ENCODE measurements around the gene UBXN4.
"Not testable (repeated sequence)": the region's sequence is repeated elsewhere in the genome, so short reads cannot be mapped to it uniquely, and the experiment has no call there.

Gene UBXN4

DNA sequence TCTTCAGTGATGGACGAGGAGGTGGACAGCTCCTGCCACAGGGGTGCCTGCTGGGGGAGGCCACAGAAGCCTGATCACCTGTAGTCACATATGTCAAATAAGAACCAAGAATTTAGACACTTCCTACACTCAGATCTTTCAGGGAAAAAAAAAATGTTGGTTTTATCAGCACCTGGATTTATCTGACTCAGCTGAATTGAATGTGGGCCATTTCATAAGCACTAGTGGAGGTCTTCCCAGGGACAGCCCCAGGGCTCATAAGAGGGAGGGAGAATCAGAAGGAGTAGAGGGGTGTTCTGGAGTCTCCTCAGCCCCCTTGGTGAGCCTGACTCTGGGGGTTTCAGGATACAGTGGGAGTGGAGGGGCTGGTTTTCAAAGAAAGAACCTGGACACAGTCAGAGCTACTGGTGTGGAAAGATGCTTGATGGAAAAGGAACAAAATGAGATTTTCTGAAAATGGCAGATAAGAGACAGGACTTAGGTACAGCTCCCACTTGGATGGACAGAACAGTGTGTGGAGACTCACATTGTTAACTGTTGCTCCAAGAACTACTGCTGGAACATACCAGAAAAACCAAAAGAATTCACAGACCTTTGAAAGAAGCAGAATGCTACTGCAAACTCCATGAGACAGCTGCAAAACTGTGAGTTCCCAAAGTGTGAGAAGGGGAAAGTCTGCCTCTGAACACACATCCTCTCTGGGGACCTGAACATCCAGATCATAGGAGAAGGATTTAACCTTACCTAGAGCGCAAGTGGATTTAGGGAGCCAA is 49.9 kb downstream of the UBXN4 start:
- no peaks in the 10 kb centered on the region for H4K20me1 ChIP-seq (ENCODE audit: insufficient read depth, low read length)
- no peaks in the 10 kb centered on the region for H3K79me2 ChIP-seq (ENCODE audit: low read length)
- H2AFZ ChIP-seq (ENCODE audit: low read depth, low read length), result no peak overlapping the region
- H3K9ac ChIP-seq (ENCODE audit: low read length), result no peak overlapping the region
- no peaks in the 10 kb centered on the region for H3K9me3 ChIP-seq (ENCODE audit: insufficient read depth, low read length)
- no peak overlapping the region for H3K4me2 ChIP-seq (ENCODE audit: low read length)
- H3K27me3 ChIP-seq (ENCODE audit: low read depth, low read length), result no peaks in the 10 kb centered on the region
- H3K27ac ChIP-seq (ENCODE audit: low read length), result no peak overlapping the region
- peaks cover 20% of the 10 kb centered on the region for H3K4me1 ChIP-seq (ENCODE audit: low read length)
- H3K36me3 ChIP-seq (replicated peaks; ENCODE audit: low read depth, low read length), result peaks cover 13% of the 10 kb centered on the region
- no peak for TF ChIP-seq EZH2phosphoT487 (IDR thresholded peaks at IDR 0.05; ENCODE audit: low read depth)
- TF ChIP-seq CTCF (IDR thresholded peaks at IDR 0.05; ENCODE audit: low read depth, low read length), result no peak
- H3K4me3 ChIP-seq (ENCODE audit: low read length), result no peak overlapping the region

DNA sequence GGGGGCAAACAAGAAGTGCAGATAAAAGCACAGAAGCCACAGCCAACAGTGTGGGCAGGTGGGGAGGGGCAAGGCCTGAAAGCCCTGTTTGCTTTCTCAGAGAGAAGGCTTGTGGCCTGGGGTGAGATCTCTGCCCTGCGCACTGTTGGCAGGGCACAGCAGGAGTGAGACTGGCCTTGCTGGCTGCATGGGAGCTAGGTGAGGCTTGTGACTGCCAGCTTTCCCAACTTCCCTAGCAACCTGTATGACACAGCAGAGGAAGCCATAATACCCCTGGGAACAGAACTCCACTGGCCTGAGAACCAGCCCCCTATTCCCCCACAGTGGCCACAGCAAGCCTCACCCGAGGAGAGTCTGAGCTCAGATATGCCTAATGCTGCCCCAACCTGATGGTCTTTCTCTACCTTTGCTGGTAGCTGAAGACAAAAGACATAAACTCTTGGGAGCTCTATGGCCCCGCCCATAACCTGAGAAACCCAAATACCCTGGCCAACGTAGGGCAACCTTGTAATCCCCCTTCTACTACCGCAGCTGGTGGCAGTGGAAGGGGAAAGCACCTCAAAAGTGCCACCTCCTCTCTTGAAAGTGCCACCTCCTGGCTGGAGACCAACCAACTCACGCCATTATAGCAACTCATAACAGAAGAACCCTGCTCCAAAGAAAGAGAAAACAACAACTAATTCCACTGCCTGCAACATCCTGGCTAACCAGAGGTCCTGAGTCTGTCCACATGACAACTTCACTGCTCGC is 50.9 kb downstream of the UBXN4 start:
- H3K79me2 ChIP-seq (ENCODE audit: low read length), result no peaks in the 10 kb centered on the region
- H3K4me1 ChIP-seq (ENCODE audit: low read length), result peaks cover 20% of the 10 kb centered on the region
- no peak overlapping the region; the same call in 1 of the 2 replicates for H2AFZ ChIP-seq (ENCODE audit: low read depth, low read length)
- H3K27ac ChIP-seq (ENCODE audit: low read length), result no peak overlapping the region
- no peak for TF ChIP-seq EZH2phosphoT487 (IDR thresholded peaks at IDR 0.05; ENCODE audit: low read depth)
- 0 out of 2 replicates have a peak, but pooled peaks have one; percentile 12 for TF ChIP-seq CTCF (IDR thresholded peaks at IDR 0.05; ENCODE audit: low read depth, low read length)
- H3K4me3 ChIP-seq (ENCODE audit: low read length), result no peak overlapping the region
- H3K4me2 ChIP-seq (ENCODE audit: low read length), result peak overlapping the region; percentile 34
- no peaks in the 10 kb centered on the region for H3K27me3 ChIP-seq (ENCODE audit: low read depth, low read length)
- peaks cover 5% of the 10 kb centered on the region for H3K36me3 ChIP-seq (replicated peaks; ENCODE audit: low read depth, low read length)
- H3K9ac ChIP-seq (ENCODE audit: low read length), result no peak overlapping the region
- no peaks in the 10 kb centered on the region for H3K9me3 ChIP-seq (ENCODE audit: insufficient read depth, low read length)
- no peaks in the 10 kb centered on the region for H4K20me1 ChIP-seq (ENCODE audit: insufficient read depth, low read length)

DNA sequence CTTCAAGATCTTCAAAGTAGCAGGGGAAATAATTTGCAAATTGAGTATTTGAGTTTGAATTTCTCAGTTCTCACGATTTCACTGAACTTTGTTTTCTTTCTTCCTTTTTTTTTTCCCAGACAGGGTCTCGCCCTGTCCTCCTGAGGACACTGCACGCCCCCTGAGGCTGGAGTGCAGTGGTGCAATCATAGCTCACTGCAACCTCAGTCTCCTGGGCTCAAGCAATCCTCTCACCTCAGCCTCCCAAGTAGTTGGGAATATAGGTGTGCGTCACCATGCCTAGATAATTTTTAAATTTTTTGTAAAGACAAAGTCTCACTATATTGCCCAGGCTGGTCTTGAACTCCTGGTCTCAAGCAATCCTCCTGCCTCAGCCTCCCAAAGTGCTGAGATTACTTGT is 54.0 kb downstream of the UBXN4 start:
- Histone ChIP-seq H3K4me1 (ENCODE audit: low read length) (peaks cover 20% of the 10 kb centered on the region), H3K36me3 (replicated peaks; ENCODE audit: low read depth, low read length) (peaks cover 11% of the 10 kb centered on the region)
- H3K79me2 ChIP-seq (ENCODE audit: low read length); H3K9me3 ChIP-seq (ENCODE audit: insufficient read depth, low read length); H4K20me1 ChIP-seq (ENCODE audit: insufficient read depth, low read length); H3K4me2 ChIP-seq (ENCODE audit: low read length); H3K27ac ChIP-seq (ENCODE audit: low read length); H3K4me3 ChIP-seq (ENCODE audit: low read length); H2AFZ ChIP-seq (ENCODE audit: low read depth, low read length); H3K9ac ChIP-seq (ENCODE audit: low read length); H3K27me3 ChIP-seq (ENCODE audit: low read depth, low read length): not testable (repeated sequence)

GRCh38 chr2:135796606-135797005 is 55.0 kb downstream of the UBXN4 start:
- H4K20me1 ChIP-seq (ENCODE audit: insufficient read depth, low read length), result no peaks in the 10 kb centered on the region
- H3K79me2 ChIP-seq (ENCODE audit: low read length), result no peaks in the 10 kb centered on the region
- no peak overlapping the region for H3K4me3 ChIP-seq (ENCODE audit: low read length)
- no peak overlapping the region for H2AFZ ChIP-seq (ENCODE audit: low read depth, low read length)
- no peak overlapping the region for H3K27ac ChIP-seq (ENCODE audit: low read length)
- H3K9ac ChIP-seq (ENCODE audit: low read length), result no peak overlapping the region
- H3K4me2 ChIP-seq (ENCODE audit: low read length), result no peak overlapping the region
- H3K9me3 ChIP-seq (ENCODE audit: insufficient read depth, low read length), result no peaks in the 10 kb centered on the region
- no peak for TF ChIP-seq EZH2phosphoT487 (IDR thresholded peaks at IDR 0.05; ENCODE audit: low read depth)
- TF ChIP-seq CTCF (IDR thresholded peaks at IDR 0.05; ENCODE audit: low read depth, low read length), result no peak
- H3K27me3 ChIP-seq (ENCODE audit: low read depth, low read length), result no peaks in the 10 kb centered on the region
- H3K36me3 ChIP-seq (replicated peaks; ENCODE audit: low read depth, low read length), result peaks cover 17% of the 10 kb centered on the region
- peaks cover 20% of the 10 kb centered on the region for H3K4me1 ChIP-seq (ENCODE audit: low read length)
